Body of pancreas (tissue), 4 donors: ENCODE measurements around the gene AVEN. TPM values are rescaled to one million over a fixed set of nuclear protein-coding genes. Genes with fewer than 3 reads are reported as not detected.
"Not testable (repeated sequence)": the region's sequence is repeated elsewhere in the genome, so short reads cannot be mapped to it uniquely, and the experiment has no call there.

Experiments
- ATAC-seq: fragments of 150-250 bp; one replicate; pipeline ENCODE4 v1.9.1; 2016
- DNase-seq, 4 donors: peaks; one replicate each; pipeline ENCODE4 v3.0.0-alpha.2; 2019
- H3K27ac ChIP-seq, 4 donors: fragments of 200-600 bp; sonication (generic); 1 replicate in 3 of 4; 2 replicates in 1 of 4; pipeline versions ENCODE4 v1.5.1 to v1.6.1; 2016 to 2019; ENCODE audit warnings: mild to moderate bottlenecking in 1 of 4, mixed read lengths in 1 of 4, moderate library complexity in 1 of 4
- H3K27me3 ChIP-seq, 2 donors: fragments of 200-600 bp; sonication (generic); one replicate each; pipeline ENCODE4 v1.6.0; 2016; ENCODE audit warnings: mild to moderate bottlenecking in 1 of 2
- H3K36me3 ChIP-seq, 2 donors: fragments of 200-600 bp; sonication (generic); replicated peaks in 1 of 2; 2 replicates each; pipeline ENCODE4 v1.5.1; 2016; ENCODE audit warnings: low read depth in 2 of 2; ENCODE audit not compliant: insufficient read depth in 1 of 2
- H3K4me1 ChIP-seq: fragments of 200-600 bp; sonication (generic); one replicate; pipeline ENCODE4 v1.6.0; 2016
- H3K4me3 ChIP-seq, 2 donors: fragments of 200-600 bp; sonication (generic); 1 replicate in 1 of 2; 2 replicates in 1 of 2; pipeline ENCODE4 v1.5.1; 2016 to 2019
- H3K9me3 ChIP-seq, 3 donors: fragments of 200-600 bp; sonication (generic); 1 replicate in 2 of 3; 2 replicates in 1 of 3; pipeline ENCODE4 v1.5.1; 2016
- POLR2A ChIP-seq, 3 donors: fragments of 450-650 bp; IDR thresholded peaks; one replicate each; pipeline ENCODE4 v1.6.1; 2016; ENCODE audit warnings: antibody characterized with exemption in 3 of 3, mild to moderate bottlenecking in 2 of 3
- WGBS, 2 donors: methylation state at CpG; one replicate each; pipeline ENCODE4 v1.1.5; 2017; 5-methylcytosine and 5-hydroxymethylcytosine counted together
- intact Hi-C: fragments of 100-400 bp; cut with DNase I; formaldehyde crosslinking; loops from one replicate; pipeline ENCODE4 v1.15.1; 2023
- total RNA-seq, 2 donors: library from RNA; depleted of rRNA; stranded (reverse); fragments of >200 nt; gene quantifications; one replicate each; pipeline ENCODE4 v1.1.0, GENCODE V29; 2016
- TF ChIP-seq, protein P1 (sequence below), 7 experiments: fragments of 450-650 bp in 4 of 7; fragments of 200-600 bp in 3 of 7; sonication (generic) in 3 of 7; IDR thresholded peaks; one replicate each; pipeline ENCODE4 v1.5.1; 2016 to 2019; ENCODE audit warnings: antibody characterized with exemption in 7 of 7

Gene AVEN
- total RNA-seq, 2 donors from 2014 or later = 10.5 to 12.2 TPM

DNA sequence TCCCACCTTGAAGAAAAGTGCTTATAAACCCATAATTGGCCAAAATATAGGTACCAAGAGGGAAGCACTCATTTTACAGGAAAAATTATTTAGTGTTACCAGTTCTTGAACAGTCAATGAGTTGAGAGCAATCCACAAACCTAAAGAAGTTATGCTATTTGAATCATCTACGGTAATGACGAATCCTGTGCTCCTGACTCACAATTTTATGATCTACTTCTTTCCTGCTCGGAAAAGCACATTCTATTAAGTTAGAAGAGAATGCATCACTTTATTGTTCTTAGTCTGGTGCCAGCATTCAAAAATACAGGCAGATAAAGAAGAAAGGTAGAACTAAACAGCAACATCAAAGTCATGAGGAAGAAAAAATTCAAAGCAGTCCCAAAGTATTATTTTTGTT, 37.5 kb downstream of the AVEN start:
- H3K27ac ChIP-seq = no peak overlapping the region
- no peaks in the 10 kb centered on the region for H3K9me3 ChIP-seq
- no peaks in the 10 kb centered on the region for H3K4me1 ChIP-seq
- H3K4me3 ChIP-seq = no peak overlapping the region
- ATAC-seq (no peak), DNase-seq (no peak)
- intact Hi-C loops = no loop called here
- no peaks in the 10 kb centered on the region for H3K27me3 ChIP-seq
- H3K36me3 ChIP-seq = no peaks in the 10 kb centered on the region
- no peak for TF ChIP-seq POLR2A (IDR thresholded peaks at IDR 0.05)
- TF ChIP-seq, protein P1, sequence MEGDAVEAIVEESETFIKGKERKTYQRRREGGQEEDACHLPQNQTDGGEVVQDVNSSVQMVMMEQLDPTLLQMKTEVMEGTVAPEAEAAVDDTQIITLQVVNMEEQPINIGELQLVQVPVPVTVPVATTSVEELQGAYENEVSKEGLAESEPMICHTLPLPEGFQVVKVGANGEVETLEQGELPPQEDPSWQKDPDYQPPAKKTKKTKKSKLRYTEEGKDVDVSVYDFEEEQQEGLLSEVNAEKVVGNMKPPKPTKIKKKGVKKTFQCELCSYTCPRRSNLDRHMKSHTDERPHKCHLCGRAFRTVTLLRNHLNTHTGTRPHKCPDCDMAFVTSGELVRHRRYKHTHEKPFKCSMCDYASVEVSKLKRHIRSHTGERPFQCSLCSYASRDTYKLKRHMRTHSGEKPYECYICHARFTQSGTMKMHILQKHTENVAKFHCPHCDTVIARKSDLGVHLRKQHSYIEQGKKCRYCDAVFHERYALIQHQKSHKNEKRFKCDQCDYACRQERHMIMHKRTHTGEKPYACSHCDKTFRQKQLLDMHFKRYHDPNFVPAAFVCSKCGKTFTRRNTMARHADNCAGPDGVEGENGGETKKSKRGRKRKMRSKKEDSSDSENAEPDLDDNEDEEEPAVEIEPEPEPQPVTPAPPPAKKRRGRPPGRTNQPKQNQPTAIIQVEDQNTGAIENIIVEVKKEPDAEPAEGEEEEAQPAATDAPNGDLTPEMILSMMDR (IDR thresholded peaks at IDR 0.05) = no peak
- WGBS, 2 donors = 64% methylated on average over 3 of the region's 3 CpGs

DNA sequence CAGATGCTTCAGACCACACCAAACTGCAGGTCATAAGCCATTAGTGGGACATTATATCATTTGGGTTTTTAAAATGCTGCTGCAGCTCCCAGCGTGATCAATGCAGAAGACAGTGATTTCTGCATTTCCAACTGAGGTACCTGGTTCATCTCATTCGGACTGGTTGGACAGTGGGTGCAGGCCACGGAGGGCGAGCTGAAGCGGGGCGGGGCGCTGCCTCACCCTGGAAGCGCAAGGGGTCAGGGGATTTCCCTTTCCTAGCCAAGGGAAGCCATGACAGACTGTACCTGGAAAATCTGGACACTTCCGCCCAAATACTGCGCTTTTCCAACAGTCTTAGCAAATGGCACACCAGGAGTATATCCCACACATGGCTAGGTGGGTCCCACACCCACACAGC, 43.3 kb downstream of the AVEN start:
- intact Hi-C loops, H3K36me3 ChIP-seq, DNase-seq, H3K27me3 ChIP-seq, H3K27ac ChIP-seq, H3K4me3 ChIP-seq, H3K9me3 ChIP-seq, H3K4me1 ChIP-seq, ATAC-seq: not testable (repeated sequence)
- 97 to 98% methylated on average over 10 of the region's 10 CpGs for WGBS, 2 donors

DNA sequence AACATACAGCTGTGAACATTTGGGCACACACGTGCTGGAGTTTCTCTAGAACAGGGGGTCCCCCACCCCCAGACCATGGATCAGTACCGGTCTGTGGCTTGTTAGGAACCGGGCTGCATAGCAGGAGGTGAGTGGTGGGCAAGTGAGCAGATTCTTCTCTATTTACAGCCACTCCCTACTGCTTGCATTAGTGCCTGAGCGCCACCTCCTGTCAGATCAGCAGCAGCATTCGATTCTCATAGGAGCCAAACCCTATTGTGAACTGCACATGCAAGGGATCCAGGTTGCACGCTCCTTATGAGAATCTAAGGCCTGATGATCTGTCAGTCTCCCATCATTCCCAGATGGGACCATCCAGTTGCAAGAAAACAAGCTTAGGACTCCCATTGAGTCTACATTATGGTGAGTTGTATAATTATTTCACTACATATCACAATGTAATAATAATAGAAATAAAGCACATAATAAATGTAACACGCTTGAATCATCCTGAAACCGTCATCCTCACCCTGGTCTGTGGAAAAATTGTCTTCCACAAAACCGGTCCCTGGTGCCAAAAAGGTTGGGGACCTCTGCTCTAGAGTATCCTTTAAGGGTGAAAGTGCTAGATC, 44.9 kb downstream of the AVEN start:
- no peaks in the 10 kb centered on the region for H3K4me1 ChIP-seq
- no peak overlapping the region for H3K27ac ChIP-seq
- H3K9me3 ChIP-seq = no peaks in the 10 kb centered on the region
- 88 to 90% methylated on average over 9 of the region's 9 CpGs for WGBS, 2 donors
- no peaks in the 10 kb centered on the region for H3K27me3 ChIP-seq
- no peak for TF ChIP-seq POLR2A (IDR thresholded peaks at IDR 0.05)
- TF ChIP-seq, protein P1 (IDR thresholded peaks at IDR 0.05) = no peak
- H3K36me3 ChIP-seq = no peaks in the 10 kb centered on the region
- ATAC-seq = no peak
- DNase-seq = no peak
- intact Hi-C loops = no loop called here
- H3K4me3 ChIP-seq = no peak overlapping the region

DNA sequence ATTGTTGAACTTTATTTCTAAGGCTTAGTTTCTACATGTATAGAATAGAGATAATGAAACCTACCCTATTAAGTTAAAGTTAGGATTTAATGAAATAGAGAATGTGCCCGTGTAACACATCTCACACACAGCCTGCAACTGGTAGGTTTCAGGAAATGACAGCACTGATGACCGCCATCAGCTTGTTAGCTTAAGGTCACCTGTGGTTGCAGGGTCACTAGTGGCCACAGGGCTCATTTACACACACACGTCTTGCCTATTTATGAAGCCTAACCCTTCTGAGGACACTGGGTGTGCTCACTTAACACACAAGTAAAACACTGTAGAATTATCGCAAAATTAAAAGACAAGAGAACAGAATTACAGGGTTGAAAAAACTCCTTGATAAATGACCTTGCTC, 50.6 kb downstream of the AVEN start:
- no peaks in the 10 kb centered on the region for H3K4me1 ChIP-seq
- H3K36me3 ChIP-seq = no peaks in the 10 kb centered on the region
- H3K27ac ChIP-seq = no peak overlapping the region
- intact Hi-C loops = no loop called here
- TF ChIP-seq, protein P1 (IDR thresholded peaks at IDR 0.05) = no peak
- no peak for TF ChIP-seq POLR2A (IDR thresholded peaks at IDR 0.05)
- H3K4me3 ChIP-seq = no peak overlapping the region
- no peak for ATAC-seq
- no peaks in the 10 kb centered on the region for H3K27me3 ChIP-seq
- WGBS, 2 donors = 88 to 89% methylated on average over 4 of the region's 4 CpGs
- no peak for DNase-seq
- H3K9me3 ChIP-seq = no peaks in the 10 kb centered on the region

DNA sequence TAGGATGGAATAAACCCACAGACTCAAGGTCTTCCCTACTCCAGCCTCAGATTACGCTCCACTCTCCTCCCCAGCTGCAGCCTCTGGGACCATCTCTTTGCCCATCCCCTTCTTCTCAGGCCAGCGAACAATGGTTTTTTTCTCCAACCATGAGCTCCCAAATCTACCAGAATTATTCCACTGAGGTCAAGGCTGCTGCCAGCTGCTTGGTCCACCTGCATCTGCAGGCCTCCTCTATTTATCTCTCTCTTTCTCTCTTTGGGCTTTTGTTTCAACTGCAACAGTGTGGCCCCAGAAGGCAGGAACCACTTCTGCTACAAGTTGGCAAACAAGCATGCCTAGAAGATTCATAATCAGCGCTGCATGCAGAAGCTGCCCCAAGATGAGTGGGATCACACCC, 51.6 kb downstream of the AVEN start:
- no peaks in the 10 kb centered on the region for H3K4me1 ChIP-seq
- no peak overlapping the region for H3K27ac ChIP-seq
- H3K4me3 ChIP-seq = no peak overlapping the region
- no peak for TF ChIP-seq POLR2A (IDR thresholded peaks at IDR 0.05)
- TF ChIP-seq, protein P1 (IDR thresholded peaks at IDR 0.05) = no peak
- intact Hi-C loops = no loop called here
- ATAC-seq (no peak), DNase-seq (no peak)
- WGBS, 2 donors = 95 to 97% methylated on average over 3 of the region's 3 CpGs
- H3K36me3 ChIP-seq = no peaks in the 10 kb centered on the region
- no peaks in the 10 kb centered on the region for H3K27me3 ChIP-seq
- no peaks in the 10 kb centered on the region for H3K9me3 ChIP-seq
